ENCODE measurements around the gene NOVA2.

- no peak for TF ChIP-seq RAD21 (conservative IDR thresholded peaks at IDR 0.05 in 1 of 2, IDR thresholded peaks at IDR 0.05 in 1 of 2)
- no peak for TF ChIP-seq BCL3 (IDR thresholded peaks at IDR 0.05)
- TF ChIP-seq JUN (IDR thresholded peaks at IDR 0.05) = no peak
- TF ChIP-seq CTCF (IDR thresholded peaks at IDR 0.05) = no peak
- TF ChIP-seq POLR2A (IDR thresholded peaks at IDR 0.05; ENCODE audit: low read length) = no peak
- no peak for TF ChIP-seq USF2 (IDR thresholded peaks at IDR 0.05)
- TF ChIP-seq MAX (IDR thresholded peaks at IDR 0.05) = no peak
- TF ChIP-seq PBX3 (IDR thresholded peaks at IDR 0.05) = no peak
- TF ChIP-seq MYC (IDR thresholded peaks at IDR 0.05; ENCODE audit: borderline replicate concordance, low read length) = no peak
Observed at GRCh38 chr19:46018729-46019251, 45.1 kb upstream of the NOVA2 start.

Data from A549 (cell line).